NCI-H128 (cell line): ENCODE results near the gene BCL2.
A peak's percentile ranks its signal among the peaks of the same experiment; 100 is the strongest.
"Not testable (repeated sequence)": the region's sequence is repeated elsewhere in the genome, so short reads cannot be mapped to it uniquely, and the experiment has no call there.

ENCODE experiments used
- DNase-seq: peaks from one replicate; lab custom pipeline; 2025; ENCODE audit not compliant: unreplicated experiment; lab: John Stamatoyannopoulos, UW

Gene BCL2

GRCh38 chr18:63319383-63320122 is at the start of gene BCL2:
TSS of gene BCL2 (minus strand) at chr18:63319769.
- no peak for DNase-seq

- no peak for DNase-seq
Measured at GRCh38 chr18:63368611-63369010, 49.0 kb upstream of the BCL2 start.

GRCh38 chr18:63367053-63367953 is 47.7 kb upstream of the BCL2 start, which contains the start of gene KDSR:
TSS of gene KDSR (minus strand) at chr18:63367206. CDS start at chr18:63367118, 88 bp downstream.
- peak; percentile 98 for DNase-seq

- DNase-seq = no peak
Measured at GRCh38 chr18:63366213-63367052, 46.9 kb upstream of the BCL2 start.

- DNase-seq = no peak
Measured at GRCh38 chr18:63365876-63366212, 46.3 kb upstream of the BCL2 start.

GRCh38 chr18:63363951-63364350 is 44.4 kb upstream of the BCL2 start:
- DNase-seq = no peak

- DNase-seq = not testable (repeated sequence)
Measured at GRCh38 chr18:63363420-63363819, 43.9 kb upstream of the BCL2 start.

- no peak for DNase-seq
Measured at GRCh38 chr18:63356272-63356896, 36.8 kb upstream of the BCL2 start.

- no peak for DNase-seq
Measured at GRCh38 chr18:63350230-63350629, 30.7 kb upstream of the BCL2 start.

- no peak for DNase-seq
Measured at GRCh38 chr18:63348508-63349136, 29.1 kb upstream of the BCL2 start.

- DNase-seq = no peak
Measured at GRCh38 chr18:63346480-63347183, 27.1 kb upstream of the BCL2 start.

- no peak for DNase-seq
Measured at GRCh38 chr18:63346031-63346430, 26.5 kb upstream of the BCL2 start.

- no peak for DNase-seq
Measured at GRCh38 chr18:63344918-63345317, 25.3 kb upstream of the BCL2 start.

GRCh38 chr18:63344263-63344662 is 24.7 kb upstream of the BCL2 start:
- no peak for DNase-seq

- DNase-seq = no peak
Measured at GRCh38 chr18:63342206-63342605, 22.6 kb upstream of the BCL2 start.

GRCh38 chr18:63339920-63340484 is 20.4 kb upstream of the BCL2 start:
- DNase-seq = peak; percentile 22

- DNase-seq = no peak
Measured at GRCh38 chr18:63336366-63337099, 17.0 kb upstream of the BCL2 start.

GRCh38 chr18:63331105-63331504 is 11.5 kb upstream of the BCL2 start:
- DNase-seq = no peak
